ENCODE results near the gene TFDP1. TPM values are rescaled to one million over a fixed set of nuclear protein-coding genes. Genes with fewer than 3 reads are reported as not detected.

Gene TFDP1
- total RNA-seq, 1 donor from 2014 or later: 40.0 TPM

GRCh38 chr13:113627136-113627535 is 42.6 kb downstream of the TFDP1 start:
- Histone ChIP-seq H3K4me1 (no peaks in the 10 kb centered on the region), H3K27me3 (no peaks in the 10 kb centered on the region), H3K9me3 (no peaks in the 10 kb centered on the region), H3K36me3 (peaks cover 0 to 6% of the 10 kb centered on the region in 2 donors), H3K4me3 (no peak overlapping the region), H3K27ac (no peak overlapping the region)
- DNase-seq (ENCODE audit: extremely low spot score in 2 of 2): no peak
- intact Hi-C loops (cut with DNase I): no loop called here
- TF ChIP-seq POLR2AphosphoS5 (IDR thresholded peaks at IDR 0.05; ENCODE audit: insufficient read depth in 1 of 2, low read depth in 1 of 2): no peak
- no peak for TF ChIP-seq POLR2A (IDR thresholded peaks at IDR 0.05)
- no peak for TF ChIP-seq CTCF (IDR thresholded peaks at IDR 0.05)

- TF ChIP-seq CTCF (IDR thresholded peaks at IDR 0.05) (no peak), POLR2AphosphoS5 (IDR thresholded peaks at IDR 0.05; ENCODE audit: insufficient read depth in 1 of 2, low read depth in 1 of 2) (no peak), POLR2A (IDR thresholded peaks at IDR 0.05) (no peak)
These were observed 44.0 kb downstream of the TFDP1 start for GRCh38 chr13:113628291-113629270.

GRCh38 chr13:113629866-113630265 is 45.3 kb downstream of the TFDP1 start:
- H3K36me3 ChIP-seq: peaks cover 0 to 30% of the 10 kb centered on the region in 2 donors
- DNase-seq (ENCODE audit: extremely low spot score in 2 of 2): no peak
- H3K27me3 ChIP-seq: no peaks in the 10 kb centered on the region
- no peak for TF ChIP-seq POLR2AphosphoS5 (IDR thresholded peaks at IDR 0.05; ENCODE audit: insufficient read depth in 1 of 2, low read depth in 1 of 2)
- no peak for TF ChIP-seq CTCF (IDR thresholded peaks at IDR 0.05)
- no peak for TF ChIP-seq POLR2A (IDR thresholded peaks at IDR 0.05)
- no peak overlapping the region for H3K4me3 ChIP-seq
- intact Hi-C loops (cut with DNase I): no loop called here
- H3K27ac ChIP-seq: no peak overlapping the region
- H3K4me1 ChIP-seq: no peaks in the 10 kb centered on the region
- H3K9me3 ChIP-seq: no peaks in the 10 kb centered on the region

More at GRCh38 chr13:113628291-113629270, 44.0 kb downstream of the TFDP1 start:
- no peaks in the 10 kb centered on the region for H3K9me3 ChIP-seq
- H3K27me3 ChIP-seq: no peaks in the 10 kb centered on the region
- H3K27ac ChIP-seq: no peak overlapping the region
- no peak for DNase-seq (ENCODE audit: extremely low spot score in 2 of 2)
- intact Hi-C loops (cut with DNase I): no loop called here
- no peaks in the 10 kb centered on the region for H3K4me1 ChIP-seq
- H3K36me3 ChIP-seq: peaks cover 0 to 18% of the 10 kb centered on the region in 2 donors
- H3K4me3 ChIP-seq: no peak overlapping the region

- intact Hi-C loops (cut with DNase I): no loop called here
- H3K36me3 ChIP-seq: peaks cover 0 to 35% of the 10 kb centered on the region in 2 donors
- H3K4me3 ChIP-seq: no peak overlapping the region
- no peaks in the 10 kb centered on the region for H3K27me3 ChIP-seq
- H3K27ac ChIP-seq: no peak overlapping the region
- no peak for TF ChIP-seq POLR2AphosphoS5 (IDR thresholded peaks at IDR 0.05; ENCODE audit: insufficient read depth in 1 of 2, low read depth in 1 of 2)
- no peak for TF ChIP-seq CTCF (IDR thresholded peaks at IDR 0.05)
- no peak for TF ChIP-seq POLR2A (IDR thresholded peaks at IDR 0.05)
- DNase-seq (ENCODE audit: extremely low spot score in 2 of 2): no peak
- H3K9me3 ChIP-seq: no peaks in the 10 kb centered on the region
- no peaks in the 10 kb centered on the region for H3K4me1 ChIP-seq
These were observed 45.7 kb downstream of the TFDP1 start for GRCh38 chr13:113630296-113630695.

GRCh38 chr13:113630804-113631203 is 46.3 kb downstream of the TFDP1 start:
- H3K27me3 ChIP-seq: no peaks in the 10 kb centered on the region
- TF ChIP-seq POLR2A (IDR thresholded peaks at IDR 0.05): no peak
- no peak for TF ChIP-seq CTCF (IDR thresholded peaks at IDR 0.05)
- no peak for TF ChIP-seq POLR2AphosphoS5 (IDR thresholded peaks at IDR 0.05; ENCODE audit: insufficient read depth in 1 of 2, low read depth in 1 of 2)
- H3K27ac ChIP-seq: no peak overlapping the region
- intact Hi-C loops (cut with DNase I): no loop called here
- H3K4me3 ChIP-seq: no peak overlapping the region
- peaks cover 0 to 40% of the 10 kb centered on the region in 2 donors for H3K36me3 ChIP-seq
- DNase-seq (ENCODE audit: extremely low spot score in 2 of 2): no peak
- no peaks in the 10 kb centered on the region for H3K4me1 ChIP-seq
- no peaks in the 10 kb centered on the region for H3K9me3 ChIP-seq

All from vagina (tissue), 2 donors.